HK-2 (cell line): ENCODE measurements around the gene CAMSAP3.
"Not testable (repeated sequence)": the region's sequence is repeated elsewhere in the genome, so short reads cannot be mapped to it uniquely, and the experiment has no call there.

Experiments used
- DNase-seq: peaks from one replicate; pipeline ENCODE4 v3.0.0-alpha.2; 2018; ENCODE audit not compliant: unreplicated experiment

The CAMSAP3 gene

GRCh38 chr19:7632340-7633203 lies 36.9 kb downstream of the CAMSAP3 start:
- no peak for DNase-seq

GRCh38 chr19:7633698-7634097 lies 38.0 kb downstream of the CAMSAP3 start, which contains the start of gene PCP2:
TSS of gene PCP2 (minus strand) at chr19:7633719. CDS start at chr19:7633457, 262 bp downstream.
- no peak for DNase-seq

- no peak for DNase-seq
These were observed 40.0 kb downstream of the CAMSAP3 start for GRCh38 chr19:7635670-7636069.

GRCh38 chr19:7636317-7636690 lies 40.6 kb downstream of the CAMSAP3 start:
- no peak for DNase-seq

GRCh38 chr19:7636691-7637373 lies 41.2 kb downstream of the CAMSAP3 start, which contains the start of gene STXBP2:
TSS of gene STXBP2 (plus strand) at chr19:7637110. CDS start at chr19:7637150, 40 bp downstream.
- DNase-seq, result peak; percentile 89

GRCh38 chr19:7637374-7638256 lies 42.0 kb downstream of the CAMSAP3 start:
- DNase-seq, result peak; percentile 24

- DNase-seq, result no peak
These were observed 43.3 kb downstream of the CAMSAP3 start for GRCh38 chr19:7638802-7639465.

GRCh38 chr19:7639863-7640348 lies 44.2 kb downstream of the CAMSAP3 start:
- no peak for DNase-seq

- no peak for DNase-seq
These were observed 45.1 kb downstream of the CAMSAP3 start for GRCh38 chr19:7640803-7641202.

- DNase-seq, result no peak
These were observed 45.9 kb downstream of the CAMSAP3 start for GRCh38 chr19:7641290-7642276.

GRCh38 chr19:7642295-7643030 lies 46.8 kb downstream of the CAMSAP3 start:
- no peak for DNase-seq

GRCh38 chr19:7643031-7643415 lies 47.4 kb downstream of the CAMSAP3 start:
- DNase-seq, result no peak

GRCh38 chr19:7643629-7644549 lies 48.2 kb downstream of the CAMSAP3 start:
- DNase-seq, result not testable (repeated sequence)

GRCh38 chr19:7644550-7644877 lies 48.9 kb downstream of the CAMSAP3 start:
- no peak for DNase-seq

GRCh38 chr19:7645163-7645562 lies 49.5 kb downstream of the CAMSAP3 start:
- no peak for DNase-seq

GRCh38 chr19:7645656-7646425 lies 50.2 kb downstream of the CAMSAP3 start:
- no peak for DNase-seq

GRCh38 chr19:7646426-7646700 lies 50.7 kb downstream of the CAMSAP3 start:
- DNase-seq, result no peak

- no peak for DNase-seq
These were observed 51.5 kb downstream of the CAMSAP3 start for GRCh38 chr19:7647156-7647555.
